ENCODE data around the gene TRPM6. TPM values are rescaled to one million over a fixed set of nuclear protein-coding genes. Genes with fewer than 3 reads are reported as not detected.
A peak's percentile ranks its signal among the peaks of the same experiment; 100 is the strongest.

TRPM6 gene
- total and polyA plus RNA-seq, 5 experiments from 2014 or later, result not detected

DNA sequence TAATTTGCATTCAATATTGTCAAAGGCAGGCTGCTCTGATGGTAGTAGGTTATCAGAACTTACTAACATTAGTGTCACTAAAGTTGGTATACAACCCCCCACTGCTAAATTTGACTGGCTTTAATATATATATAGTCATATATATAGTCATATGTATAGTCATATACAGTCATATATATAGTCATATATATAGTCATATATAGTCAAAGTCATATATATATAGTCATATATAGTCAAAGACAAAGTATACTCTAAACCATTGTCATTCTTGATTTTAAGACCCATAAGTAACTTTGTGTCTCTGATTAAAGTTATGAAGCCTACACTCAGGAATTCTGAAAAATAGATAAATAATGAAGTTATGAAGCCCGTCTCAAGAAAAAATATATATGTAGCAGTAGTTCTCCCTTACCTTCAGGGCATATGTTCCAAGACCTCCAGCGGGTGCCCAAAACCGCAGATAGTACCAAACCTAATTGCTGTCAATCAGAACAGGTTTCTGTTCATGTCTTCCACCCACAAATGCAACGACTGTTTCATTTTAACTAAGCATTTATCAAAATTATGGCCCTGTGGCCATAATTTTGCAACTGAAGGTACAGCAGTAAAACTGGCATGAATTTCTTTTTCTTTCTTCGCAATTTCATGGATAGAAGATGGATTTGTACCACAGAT is 40.1 kb downstream of the TRPM6 start:
- Mint-ChIP-seq H3K27ac (no peak overlapping the region), H3K9me3 (peaks cover 0 to 4% (median 0%) of the 10 kb centered on the region in 9 donors), H3K27me3 (peaks cover 0 to 10% (median 4%) of the 10 kb centered on the region in 5 donors), H3K4me3 (no peak overlapping the region), H3K4me1 (no peaks in the 10 kb centered on the region), H3K36me3 (peaks cover 0 to 3% (median 0%) of the 10 kb centered on the region in 3 donors)
- POLR2A ChIA-PET, result no interaction called here
- ATAC-seq, result no peak
- no peak for DNase-seq

DNA sequence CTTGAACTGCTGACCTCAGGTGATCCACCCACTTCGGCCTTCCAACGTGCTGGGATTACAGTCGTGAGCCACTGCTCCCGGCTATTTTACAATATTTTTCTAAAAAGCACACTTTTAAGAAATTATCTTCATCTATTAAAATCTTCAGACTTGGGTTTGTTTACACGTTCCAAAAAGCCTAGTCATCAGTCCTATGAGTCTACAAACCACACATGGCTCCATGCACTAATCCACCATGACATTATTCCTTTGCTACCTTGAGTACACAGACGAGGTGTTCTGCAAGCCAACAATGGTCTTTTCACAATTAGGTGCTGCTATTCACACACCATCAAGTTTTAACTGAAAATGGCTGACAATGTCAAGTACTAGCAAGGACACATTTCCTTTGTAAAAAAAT is 41.0 kb downstream of the TRPM6 start:
- Mint-ChIP-seq H3K4me1 (no peaks in the 10 kb centered on the region), H3K36me3 (peaks cover 0 to 3% (median 0%) of the 10 kb centered on the region in 3 donors), H3K27me3 (peaks cover 0 to 10% (median 4%) of the 10 kb centered on the region in 5 donors), H3K4me3 (no peak overlapping the region), H3K27ac (no peak overlapping the region), H3K9me3 (peaks cover 0 to 4% (median 0%) of the 10 kb centered on the region in 9 donors)
- DNase-seq (no peak), ATAC-seq (no peak)
- POLR2A ChIA-PET, result no interaction called here

DNA sequence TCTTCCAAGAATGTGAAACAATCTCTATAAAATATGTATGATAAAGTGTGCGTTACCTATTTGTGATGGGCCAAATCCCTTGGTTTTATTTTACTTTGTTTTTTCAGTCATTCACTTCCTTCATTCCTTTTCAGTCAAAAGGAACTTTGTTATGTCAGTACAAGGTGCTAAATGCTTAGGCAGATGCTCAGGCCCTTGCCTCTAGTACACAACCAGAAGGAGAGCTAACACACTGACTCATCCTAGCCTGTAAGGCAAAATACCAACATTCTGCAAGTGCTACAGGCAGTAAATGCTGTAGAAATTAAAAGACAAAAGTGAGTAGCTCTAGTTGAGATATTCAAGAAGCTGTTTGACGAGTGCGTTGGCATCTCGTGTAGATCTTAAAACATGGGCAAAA is 49.4 kb downstream of the TRPM6 start:
- ATAC-seq (no peak), DNase-seq (no peak)
- Mint-ChIP-seq H3K27me3 (peaks cover 5 to 23% (median 12%) of the 10 kb centered on the region in 5 donors), H3K4me3 (no peak overlapping the region), H3K36me3 (no peaks in the 10 kb centered on the region), H3K9me3 (no peaks in the 10 kb centered on the region), H3K27ac (peak overlapping the region in 1 of 10 donors; percentile 28), H3K4me1 (no peaks in the 10 kb centered on the region)
- POLR2A ChIA-PET, result no interaction called here

- no peak overlapping the region for H3K27ac Mint-ChIP-seq
- no peaks in the 10 kb centered on the region for H3K4me1 Mint-ChIP-seq
- H3K4me3 Mint-ChIP-seq, result no peak overlapping the region
- no peaks in the 10 kb centered on the region for H3K36me3 Mint-ChIP-seq
- POLR2A ChIA-PET, result no interaction called here
- H3K9me3 Mint-ChIP-seq, result no peaks in the 10 kb centered on the region
- H3K27me3 Mint-ChIP-seq, result peaks cover 5 to 20% (median 6%) of the 10 kb centered on the region in 5 donors
- ATAC-seq (no peak), DNase-seq (no peak)
Observed at GRCh38 chr9:74824654-74825053, 63.1 kb downstream of the TRPM6 start.

DNA sequence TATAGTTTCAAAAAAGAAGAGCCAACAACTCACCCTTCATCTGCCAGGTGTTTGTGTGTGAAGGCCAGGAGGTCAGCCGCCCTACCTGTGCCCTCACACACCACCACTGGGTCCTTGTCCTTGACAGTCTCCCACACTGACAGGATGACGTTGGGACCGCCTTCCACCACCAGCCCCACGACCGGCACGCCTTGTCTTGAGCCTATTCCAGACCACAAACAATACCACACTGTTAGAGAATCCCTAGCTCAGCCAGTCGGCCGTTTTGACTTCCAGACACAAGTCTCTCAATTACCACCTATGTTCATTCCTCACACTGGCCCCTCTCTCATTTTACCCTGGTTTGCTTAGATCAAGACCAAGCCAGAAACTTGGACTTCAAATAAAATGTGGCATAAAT is 66.1 kb downstream of the TRPM6 start:
- DNase-seq, result no peak

DNA sequence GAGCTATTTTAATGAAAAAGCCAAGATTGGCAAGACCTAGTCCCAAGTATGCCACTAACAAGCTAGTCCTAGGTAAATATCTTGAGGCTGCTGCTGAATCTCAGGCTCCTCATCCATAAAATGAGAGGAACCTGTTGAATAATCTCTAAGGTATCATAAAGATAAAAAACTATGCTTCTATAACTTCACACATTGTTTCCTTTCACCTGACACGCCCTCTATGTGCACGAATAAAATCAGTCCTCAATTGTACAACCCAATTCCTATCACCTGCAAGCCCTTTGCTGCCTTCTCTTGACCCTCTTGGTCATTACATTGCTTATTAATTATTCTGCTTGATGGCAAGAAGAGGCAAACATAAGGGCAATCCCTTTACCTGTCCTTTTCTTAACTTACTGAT is 69.9 kb downstream of the TRPM6 start:
- H3K4me1 Mint-ChIP-seq, result no peaks in the 10 kb centered on the region
- H3K36me3 Mint-ChIP-seq, result no peaks in the 10 kb centered on the region
- H3K27ac Mint-ChIP-seq, result no peak overlapping the region
- no peak for DNase-seq
- H3K4me3 Mint-ChIP-seq, result no peak overlapping the region
- no peaks in the 10 kb centered on the region for H3K9me3 Mint-ChIP-seq
- POLR2A ChIA-PET, result no interaction called here
- H3K27me3 Mint-ChIP-seq, result peaks cover 0 to 12% (median 3%) of the 10 kb centered on the region in 5 donors
- no peak for ATAC-seq

More for the DNA sequence above, 66.1 kb downstream of the TRPM6 start:
- H3K27me3 Mint-ChIP-seq, result peaks cover 0 to 12% (median 5%) of the 10 kb centered on the region in 5 donors
- H3K36me3 Mint-ChIP-seq, result no peaks in the 10 kb centered on the region
- H3K9me3 Mint-ChIP-seq, result no peaks in the 10 kb centered on the region
- POLR2A ChIA-PET, result no interaction called here
- no peak overlapping the region for H3K4me3 Mint-ChIP-seq
- H3K27ac Mint-ChIP-seq, result no peak overlapping the region
- H3K4me1 Mint-ChIP-seq, result no peaks in the 10 kb centered on the region
- no peak for ATAC-seq

GRCh38 chr9:74817281-74817810 is 70.4 kb downstream of the TRPM6 start:
- POLR2A ChIA-PET, result no interaction called here
- Mint-ChIP-seq H3K36me3 (no peaks in the 10 kb centered on the region), H3K4me3 (no peak overlapping the region), H3K9me3 (no peaks in the 10 kb centered on the region), H3K27ac (no peak overlapping the region), H3K27me3 (peaks cover 0 to 13% (median 3%) of the 10 kb centered on the region in 5 donors), H3K4me1 (no peaks in the 10 kb centered on the region)
- ATAC-seq (no peak), DNase-seq (no peak)

- H3K27me3 Mint-ChIP-seq, result peaks cover 3 to 39% (median 19%) of the 10 kb centered on the region in 5 donors
- H3K4me3 Mint-ChIP-seq, result no peak overlapping the region
- no peak overlapping the region for H3K27ac Mint-ChIP-seq
- POLR2A ChIA-PET, result no interaction called here
- DNase-seq, result no peak
- no peaks in the 10 kb centered on the region for H3K4me1 Mint-ChIP-seq
- ATAC-seq, result no peak
- H3K36me3 Mint-ChIP-seq, result no peaks in the 10 kb centered on the region
- H3K9me3 Mint-ChIP-seq, result no peaks in the 10 kb centered on the region
Observed at GRCh38 chr9:74810200-74810599, 77.5 kb downstream of the TRPM6 start.

GRCh38 chr9:74804018-74804385 is 83.7 kb downstream of the TRPM6 start:
- Mint-ChIP-seq H3K27me3 (peaks cover 17 to 44% (median 26%) of the 10 kb centered on the region in 5 donors), H3K9me3 (no peaks in the 10 kb centered on the region), H3K27ac (no peak overlapping the region), H3K36me3 (no peaks in the 10 kb centered on the region), H3K4me1 (no peaks in the 10 kb centered on the region), H3K4me3 (no peak overlapping the region)
- ATAC-seq, result no peak
- POLR2A ChIA-PET, result no interaction called here
- no peak for DNase-seq

- no peaks in the 10 kb centered on the region for H3K4me1 Mint-ChIP-seq
- no peak overlapping the region for H3K27ac Mint-ChIP-seq
- DNase-seq, result no peak
- POLR2A ChIA-PET, result no interaction called here
- H3K27me3 Mint-ChIP-seq, result peaks cover 17 to 40% (median 22%) of the 10 kb centered on the region in 5 donors
- H3K4me3 Mint-ChIP-seq, result no peak overlapping the region
- ATAC-seq, result no peak
- no peaks in the 10 kb centered on the region for H3K36me3 Mint-ChIP-seq
- no peaks in the 10 kb centered on the region for H3K9me3 Mint-ChIP-seq
Observed at GRCh38 chr9:74803376-74804017, 84.2 kb downstream of the TRPM6 start.

- Mint-ChIP-seq H3K27me3 (peaks cover 10 to 20% (median 14%) of the 10 kb centered on the region in 5 donors), H3K9me3 (no peaks in the 10 kb centered on the region), H3K4me1 (no peaks in the 10 kb centered on the region), H3K27ac (no peak overlapping the region), H3K36me3 (no peaks in the 10 kb centered on the region), H3K4me3 (no peak overlapping the region)
- no peak for ATAC-seq
- POLR2A ChIA-PET, result interaction anchor here (0.7 kb wide), 1 partner anchor 83 kb away, joined by 3 read pairs; no protein-coding TSS in a partner anchor
- no peak for DNase-seq
Observed at GRCh38 chr9:74800226-74800625, 87.5 kb downstream of the TRPM6 start.

GRCh38 chr9:74795803-74796202 is 91.9 kb downstream of the TRPM6 start:
- H3K9me3 Mint-ChIP-seq, result no peaks in the 10 kb centered on the region
- peaks cover 0 to 1% (median 0%) of the 10 kb centered on the region in 4 donors for H3K4me1 Mint-ChIP-seq
- H3K27me3 Mint-ChIP-seq, result peaks cover 0 to 12% (median 6%) of the 10 kb centered on the region in 5 donors
- no peaks in the 10 kb centered on the region for H3K36me3 Mint-ChIP-seq
- DNase-seq (no peak), ATAC-seq (no peak)
- POLR2A ChIA-PET, result no interaction called here
- no peak overlapping the region for H3K27ac Mint-ChIP-seq
- H3K4me3 Mint-ChIP-seq, result no peak overlapping the region

DNA sequence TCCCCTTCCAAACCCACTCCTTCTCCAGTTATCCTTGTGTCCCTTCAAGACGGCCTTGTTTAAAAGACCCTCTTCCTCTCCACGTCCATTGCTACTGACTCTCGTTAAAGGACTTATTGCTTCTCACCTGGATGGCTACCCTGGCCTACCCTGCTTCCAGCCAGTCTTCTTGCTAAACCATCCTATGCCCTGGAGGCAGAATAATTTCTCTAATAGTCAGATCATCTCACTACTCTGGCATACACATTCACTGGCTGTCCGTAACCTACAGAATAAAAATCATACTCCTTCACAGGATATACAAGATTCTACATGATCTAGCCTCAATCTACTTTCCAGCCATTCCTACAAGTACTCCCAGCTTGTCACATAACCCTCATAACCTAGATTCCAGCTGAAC is 92.6 kb downstream of the TRPM6 start:
- H3K4me1 Mint-ChIP-seq, result peaks cover 0 to 1% (median 0%) of the 10 kb centered on the region in 4 donors
- H3K27me3 Mint-ChIP-seq, result peaks cover 0 to 8% (median 4%) of the 10 kb centered on the region in 5 donors
- H3K4me3 Mint-ChIP-seq, result no peak overlapping the region
- H3K27ac Mint-ChIP-seq, result no peak overlapping the region
- ATAC-seq (no peak), DNase-seq (no peak)
- POLR2A ChIA-PET, result no interaction called here
- no peaks in the 10 kb centered on the region for H3K36me3 Mint-ChIP-seq
- no peaks in the 10 kb centered on the region for H3K9me3 Mint-ChIP-seq

Data from naive thymus-derived CD8-positive, alpha-beta T cell (primary cell).